ENCODE results near the gene UNC79.
"Not testable (repeated sequence)": the region's sequence is repeated elsewhere in the genome, so short reads cannot be mapped to it uniquely, and the experiment has no call there.

Gene UNC79

GRCh38 chr14:93430315-93431035, at the start of gene UNC79:
TSS of gene UNC79 (plus strand) at chr14:93430939. CDS start at chr14:93431030, 91 bp downstream.
- DNase-seq: peak; percentile 64

- no peak for DNase-seq
Measured at GRCh38 chr14:93381644-93382043, 49.1 kb upstream of the UNC79 start.

DNA sequence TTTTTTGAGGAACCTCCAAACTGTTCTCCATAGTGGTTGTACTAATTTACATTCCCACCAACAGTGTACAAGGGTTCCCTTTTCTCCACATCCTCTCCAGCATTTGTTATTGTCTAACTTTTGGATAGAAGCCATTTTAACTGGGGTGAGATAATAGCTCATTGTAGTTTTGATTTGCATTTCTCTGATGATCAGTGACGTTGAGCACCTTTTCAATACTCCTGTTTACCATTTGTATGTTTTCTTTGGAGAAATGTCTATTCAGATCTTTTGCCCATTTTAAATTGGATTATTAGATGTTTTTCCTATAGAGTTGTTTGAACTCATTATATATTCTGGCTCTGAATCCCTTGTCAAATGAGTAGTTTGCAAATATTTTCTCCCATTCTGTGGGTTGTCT, 46.5 kb upstream of the UNC79 start:
- DNase-seq: not testable (repeated sequence)

GRCh38 chr14:93395231-93395630, 35.5 kb upstream of the UNC79 start:
- DNase-seq: no peak

GRCh38 chr14:93396456-93396855, 34.3 kb upstream of the UNC79 start:
- DNase-seq: no peak

GRCh38 chr14:93398491-93398890, 32.2 kb upstream of the UNC79 start:
- no peak for DNase-seq

GRCh38 chr14:93402951-93403350, 27.8 kb upstream of the UNC79 start:
- no peak for DNase-seq

GRCh38 chr14:93410021-93410420, 20.7 kb upstream of the UNC79 start:
- no peak for DNase-seq

- no peak for DNase-seq
Measured at GRCh38 chr14:93410893-93411292, 19.8 kb upstream of the UNC79 start.

- DNase-seq: not testable (repeated sequence)
Measured at GRCh38 chr14:93425136-93425535, 5.6 kb upstream of the UNC79 start.

DNA sequence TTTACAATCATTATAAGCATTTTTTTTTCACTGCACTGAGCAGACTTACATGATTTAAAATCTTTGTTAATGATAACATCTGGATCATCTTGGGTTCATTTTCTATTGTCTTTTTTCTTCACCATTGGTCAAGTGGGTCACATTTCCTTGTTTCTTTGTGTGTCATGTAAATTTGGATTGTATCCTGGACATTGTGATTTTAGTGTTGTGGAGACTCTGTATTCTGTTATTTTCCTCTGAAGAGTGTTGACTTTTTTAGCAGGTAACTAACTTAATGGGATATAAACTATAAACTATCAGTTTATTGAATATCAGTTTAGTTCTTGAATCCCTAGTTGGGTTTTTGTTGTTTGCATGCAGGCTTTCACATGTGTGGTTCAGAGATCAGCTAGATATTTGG, 4.0 kb upstream of the UNC79 start:
- DNase-seq: no peak

- DNase-seq: peak; percentile 78
Measured at GRCh38 chr14:93431036-93431670, 414 bp downstream of the UNC79 start.

DNA sequence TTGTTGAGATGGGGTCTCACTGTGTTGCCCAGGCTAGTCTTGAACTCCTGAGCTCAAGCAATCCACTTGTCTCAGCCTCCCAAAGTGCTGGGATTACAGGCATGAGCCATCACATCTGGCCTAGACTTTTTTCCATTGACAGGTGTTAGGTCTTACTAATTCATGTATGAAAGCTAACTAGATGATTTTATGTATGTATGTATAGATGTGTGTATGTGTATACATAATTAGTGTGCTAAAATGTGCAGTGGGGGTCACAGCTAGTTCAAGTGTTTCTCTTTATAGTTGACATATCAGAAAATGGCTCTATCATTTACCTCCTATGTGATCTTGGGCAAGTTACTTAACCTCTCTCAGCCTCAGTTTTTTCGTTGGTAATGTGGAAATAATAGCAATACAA, 23.5 kb downstream of the UNC79 start:
- no peak for DNase-seq

GRCh38 chr14:93456356-93456755, 25.6 kb downstream of the UNC79 start:
- DNase-seq: no peak

GRCh38 chr14:93458234-93458633, 27.5 kb downstream of the UNC79 start:
- DNase-seq: no peak

GRCh38 chr14:93462479-93462878, 31.7 kb downstream of the UNC79 start:
- no peak for DNase-seq

DNA sequence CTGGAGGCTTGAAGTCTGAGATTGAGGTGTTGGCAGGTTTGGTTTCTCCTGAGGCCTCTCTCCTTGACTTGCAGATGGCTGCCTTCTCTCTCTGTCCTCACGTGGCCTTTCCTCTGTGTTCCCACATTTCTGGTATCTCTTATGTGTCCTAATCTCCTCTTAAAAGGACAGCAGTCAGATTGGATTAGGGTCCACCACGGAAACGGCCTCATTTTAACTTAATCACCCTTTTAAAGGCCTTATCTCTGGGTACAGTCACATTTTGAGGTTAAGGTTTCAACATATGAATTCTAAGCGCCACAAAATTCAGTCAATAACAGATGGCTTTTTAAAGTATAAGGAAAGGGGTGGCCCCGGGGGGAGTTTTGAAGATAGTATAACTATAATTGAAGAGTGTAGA, 33.5 kb downstream of the UNC79 start:
- no peak for DNase-seq

DNA sequence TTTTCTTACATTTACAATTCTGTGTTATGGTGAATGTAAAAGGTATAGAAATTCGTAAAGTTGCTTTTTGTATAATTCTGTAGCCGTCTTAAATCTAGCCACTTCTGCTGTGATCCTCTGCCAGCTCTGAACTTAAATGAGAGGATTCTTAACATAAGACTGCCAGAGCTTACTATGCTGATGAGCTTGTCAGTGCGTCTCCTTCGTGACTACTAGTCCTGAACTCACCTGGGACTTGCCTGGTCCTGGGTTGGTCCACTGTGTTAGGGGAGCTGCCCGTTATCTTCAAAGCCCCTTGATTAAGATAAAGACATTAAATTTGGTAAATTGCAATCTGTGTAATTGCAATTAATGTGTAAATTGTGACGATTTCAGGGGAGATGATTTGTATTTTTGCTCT, 44.7 kb downstream of the UNC79 start:
- DNase-seq: no peak

GRCh38 chr14:93476305-93476704, 45.6 kb downstream of the UNC79 start:
- DNase-seq: no peak

DNA sequence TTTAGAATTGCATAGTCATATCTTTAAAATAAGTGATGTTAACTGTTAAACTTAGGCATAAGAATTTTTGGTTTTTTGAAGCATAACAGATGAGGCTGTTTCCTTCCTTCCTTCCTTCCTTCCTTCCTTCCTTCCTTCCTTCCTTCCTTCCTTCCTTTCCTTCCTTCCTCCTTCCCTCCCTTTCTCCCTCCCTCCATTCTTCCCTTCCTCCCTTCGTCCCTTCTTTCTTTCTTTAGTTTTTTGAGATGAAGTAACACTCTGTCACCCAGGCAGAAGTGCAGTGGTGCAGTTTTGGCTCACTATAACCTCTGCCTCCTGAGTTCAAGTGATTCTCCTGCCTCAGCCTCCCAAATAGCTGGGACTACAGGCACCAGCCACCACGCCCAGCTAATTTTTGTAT, 48.3 kb downstream of the UNC79 start:
- not testable (repeated sequence) for DNase-seq

DNA sequence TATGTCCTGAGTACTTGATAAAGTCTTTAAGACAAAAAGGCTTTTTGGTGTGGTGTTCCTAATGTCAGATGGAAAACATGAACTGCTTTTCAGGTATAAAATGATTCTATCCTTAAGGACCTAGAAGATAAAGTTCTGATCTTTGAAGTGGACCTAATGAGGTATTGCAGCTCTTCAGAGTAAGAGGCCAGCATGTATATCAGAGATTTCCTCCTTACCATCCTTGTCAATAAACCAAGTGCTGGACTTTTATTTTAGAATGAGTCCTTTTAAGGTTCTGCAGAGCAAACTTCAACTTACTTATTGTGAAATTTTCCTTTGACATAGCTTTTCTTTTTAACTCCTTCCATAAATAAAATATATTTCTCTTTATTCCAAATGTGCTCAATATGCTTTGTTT, 50.1 kb downstream of the UNC79 start:
- no peak for DNase-seq

GRCh38 chr14:93481758-93482157, 51.0 kb downstream of the UNC79 start:
- no peak for DNase-seq

- no peak for DNase-seq
Measured at GRCh38 chr14:93490001-93490400, 59.3 kb downstream of the UNC79 start.

DNA sequence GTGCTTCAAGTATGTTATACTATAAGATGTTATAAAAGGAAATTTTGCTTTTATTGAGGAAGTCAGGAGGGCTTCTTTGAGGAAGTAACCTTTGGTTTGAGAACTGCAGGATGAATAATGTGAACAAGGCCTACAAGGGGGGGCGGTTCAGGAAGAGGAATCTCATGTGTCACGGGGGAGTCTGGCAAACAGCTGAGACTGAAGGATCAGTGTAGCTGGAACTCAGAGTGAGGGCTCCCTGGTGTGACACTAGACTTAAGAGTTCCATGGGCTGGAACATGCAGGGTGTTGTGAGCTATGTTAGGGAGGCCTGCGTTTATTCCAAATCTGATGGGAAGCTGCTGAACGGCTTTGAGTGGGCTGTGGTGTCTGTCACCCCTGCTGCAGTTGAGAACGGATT, 62.3 kb downstream of the UNC79 start:
- no peak for DNase-seq

DNA sequence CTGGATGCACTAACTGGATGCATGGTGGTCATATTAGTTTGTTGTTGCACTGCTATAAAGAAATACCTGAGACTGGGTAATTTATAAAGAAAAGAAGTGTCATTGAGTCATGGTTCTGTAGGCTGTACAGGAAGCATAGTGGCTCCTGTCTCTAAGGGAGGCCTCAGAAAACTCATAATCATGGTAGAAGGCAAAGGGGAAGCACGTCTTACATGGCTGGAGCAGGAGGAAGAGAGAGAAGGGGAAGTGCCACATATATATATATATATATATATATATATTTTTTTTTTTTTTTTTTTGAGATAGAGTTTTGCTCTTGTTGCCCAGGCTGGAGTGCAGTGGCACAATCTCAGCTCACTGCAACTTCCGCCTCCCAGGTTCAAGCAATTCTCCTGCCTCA, 62.9 kb downstream of the UNC79 start:
- DNase-seq: not testable (repeated sequence)

All from NCI-H2171 (cell line).